ENCODE results near the gene ST13.
"Not testable (repeated sequence)": the region's sequence is repeated elsewhere in the genome, so short reads cannot be mapped to it uniquely, and the experiment has no call there.

Gene ST13

GRCh38 chr22:40856513-40857308 is at the start of gene ST13, which contains the start of gene XPNPEP3:
ST13 (minus strand) TSS chr22:40856639; CDS start chr22:40856540, 99 bp downstream.
XPNPEP3 (plus strand) TSS chr22:40857148; CDS start chr22:40857182, 34 bp downstream.
- peak; percentile 54 for DNase-seq

GRCh38 chr22:40904101-40904500 is 47.7 kb upstream of the ST13 start:
- no peak for DNase-seq

- DNase-seq: no peak
These were observed 42.5 kb upstream of the ST13 start for GRCh38 chr22:40898850-40899357.

GRCh38 chr22:40894417-40894816 is 38.0 kb upstream of the ST13 start:
- DNase-seq: no peak

- no peak for DNase-seq
These were observed 34.4 kb upstream of the ST13 start for GRCh38 chr22:40890881-40891280.

GRCh38 chr22:40889116-40889515 is 32.7 kb upstream of the ST13 start:
- DNase-seq: no peak

- no peak for DNase-seq
These were observed 22.5 kb upstream of the ST13 start for GRCh38 chr22:40878922-40879321.

GRCh38 chr22:40877488-40877887 is 21.0 kb upstream of the ST13 start:
- DNase-seq: no peak

GRCh38 chr22:40876907-40877306 is 20.5 kb upstream of the ST13 start:
- no peak for DNase-seq

GRCh38 chr22:40875111-40875510 is 18.7 kb upstream of the ST13 start:
- DNase-seq: no peak

GRCh38 chr22:40874016-40874415 is 17.6 kb upstream of the ST13 start:
- no peak for DNase-seq

- not testable (repeated sequence) for DNase-seq
These were observed 11.9 kb upstream of the ST13 start for GRCh38 chr22:40868379-40868778.

GRCh38 chr22:40867109-40867508 is 10.7 kb upstream of the ST13 start:
- no peak for DNase-seq

- no peak for DNase-seq
These were observed 6.1 kb upstream of the ST13 start for GRCh38 chr22:40862537-40862936.

- no peak for DNase-seq
These were observed 5.6 kb upstream of the ST13 start, which contains the start of gene DNAJB7 for GRCh38 chr22:40862013-40862412. DNAJB7 (minus strand) TSS chr22:40862113; CDS start chr22:40861994, 119 bp downstream.

- DNase-seq: no peak
These were observed 943 bp upstream of the ST13 start for GRCh38 chr22:40857309-40857855.

- no peak for DNase-seq
These were observed 393 bp downstream of the ST13 start for GRCh38 chr22:40855979-40856512.

GRCh38 chr22:40855071-40855978 is 1.1 kb downstream of the ST13 start:
- no peak for DNase-seq

- no peak for DNase-seq
These were observed 2.5 kb downstream of the ST13 start for GRCh38 chr22:40853961-40854360.

GRCh38 chr22:40853333-40853732 is 3.1 kb downstream of the ST13 start:
- no peak for DNase-seq

- DNase-seq: not testable (repeated sequence)
These were observed 10.6 kb downstream of the ST13 start for GRCh38 chr22:40845816-40846215.

- no peak for DNase-seq
These were observed 11.5 kb downstream of the ST13 start for GRCh38 chr22:40844951-40845350.

GRCh38 chr22:40838486-40838885 is 18.0 kb downstream of the ST13 start:
- DNase-seq: no peak
